HG03565 (cell line): ENCODE results near the gene KLF6.
"Not testable (repeated sequence)": the region's sequence is repeated elsewhere in the genome, so short reads cannot be mapped to it uniquely, and the experiment has no call there.

Experiments
- ATAC-seq: cut with Tn5 transposase; IDR thresholded peaks from one replicate; pipeline ENCODE4 v1.9.1; 2021; ENCODE audit warnings: mild to moderate bottlenecking, moderate library complexity; ENCODE audit not compliant: unreplicated experiment

Gene KLF6

GRCh38 chr10:3735175-3735574 lies 49.8 kb downstream of the KLF6 start:
- no peak for ATAC-seq

GRCh38 chr10:3734111-3734510 lies 50.9 kb downstream of the KLF6 start:
- ATAC-seq: no peak

DNA sequence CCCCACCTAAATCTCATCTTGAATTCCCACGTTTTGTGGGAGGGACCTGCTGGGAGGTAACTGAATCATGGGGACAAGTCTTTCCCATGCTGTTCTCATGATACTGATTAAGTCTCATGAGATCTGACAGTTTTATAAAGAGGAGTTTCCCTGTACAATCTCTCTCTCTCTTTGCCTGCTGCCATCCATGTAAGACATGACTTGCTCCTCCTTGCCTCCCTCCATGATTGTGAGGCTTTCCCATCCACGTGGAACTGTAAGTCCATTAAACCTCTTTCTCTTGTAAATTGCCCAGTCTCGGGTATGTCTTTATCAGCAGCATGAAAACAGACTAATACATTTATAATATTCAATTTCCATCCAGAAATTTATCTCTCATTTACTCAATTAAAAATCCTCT lies 52.8 kb downstream of the KLF6 start:
- not testable (repeated sequence) for ATAC-seq

- no peak for ATAC-seq
Observed at GRCh38 chr10:3729397-3729976, 55.5 kb downstream of the KLF6 start.

GRCh38 chr10:3728563-3728962 lies 56.4 kb downstream of the KLF6 start:
- no peak for ATAC-seq

DNA sequence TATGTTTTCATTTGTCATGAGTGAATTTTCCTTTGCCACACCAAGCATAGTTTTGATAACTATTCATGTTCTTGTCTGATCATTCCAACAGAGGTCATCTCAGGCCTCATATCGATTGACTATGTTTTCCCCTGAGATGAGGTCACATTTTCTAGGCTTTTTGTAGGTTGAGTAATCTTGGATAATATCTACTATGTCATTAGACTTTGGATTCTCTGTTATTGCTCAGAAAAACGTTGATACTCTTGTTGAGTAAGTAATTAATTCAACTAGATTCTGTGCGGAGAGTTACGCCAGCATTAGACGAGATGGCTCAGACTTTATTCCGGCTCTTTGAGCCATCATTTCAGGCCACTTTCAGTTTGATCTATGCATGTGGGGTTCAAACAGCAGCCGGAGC lies 57.7 kb downstream of the KLF6 start:
- ATAC-seq: no peak
